Liver (tissue), 3 donors: ENCODE data around the gene TNS1.

ENCODE experiments used
- RAD21 ChIP-seq, 2 donors: IDR thresholded peaks; 2 replicates each; pipeline ENCODE4 v1.6.1; 2016; ENCODE audit warnings: antibody characterized with exemption in 2 of 2, mild to moderate bottlenecking in 2 of 2
- TAF1 ChIP-seq: conservative IDR thresholded peaks from 2 replicates; pipeline ENCODE4 v1.6.1; 2016; ENCODE audit warnings: antibody characterized with exemption, mild to moderate bottlenecking
- YY1 ChIP-seq: IDR thresholded peaks from 2 replicates; pipeline ENCODE4 v1.6.1; 2016; ENCODE audit warnings: antibody characterized with exemption, mild to moderate bottlenecking
- TF ChIP-seq, protein P1 (sequence below): IDR thresholded peaks from 2 replicates; pipeline ENCODE4 v1.6.1; 2016; ENCODE audit warnings: antibody characterized with exemption
- TF ChIP-seq, protein P2 (sequence below): fragments of 150-350 bp; IDR thresholded peaks from 2 replicates; pipeline ENCODE4 v1.5.1; 2017; ENCODE audit warnings: improper control_type of control experiment, low read depth, low read length; ENCODE audit not compliant: missing input control
- TF ChIP-seq, protein P3 (sequence below): IDR thresholded peaks from 2 replicates; pipeline ENCODE4 v1.6.1; 2016; ENCODE audit warnings: antibody characterized with exemption, mild to moderate bottlenecking
- TF ChIP-seq, protein P4 (sequence below): IDR thresholded peaks from 2 replicates; pipeline ENCODE4 v1.6.1; 2016; ENCODE audit warnings: antibody characterized with exemption
- donor health status: healthy.
- donor health status: healthy.

DNA sequence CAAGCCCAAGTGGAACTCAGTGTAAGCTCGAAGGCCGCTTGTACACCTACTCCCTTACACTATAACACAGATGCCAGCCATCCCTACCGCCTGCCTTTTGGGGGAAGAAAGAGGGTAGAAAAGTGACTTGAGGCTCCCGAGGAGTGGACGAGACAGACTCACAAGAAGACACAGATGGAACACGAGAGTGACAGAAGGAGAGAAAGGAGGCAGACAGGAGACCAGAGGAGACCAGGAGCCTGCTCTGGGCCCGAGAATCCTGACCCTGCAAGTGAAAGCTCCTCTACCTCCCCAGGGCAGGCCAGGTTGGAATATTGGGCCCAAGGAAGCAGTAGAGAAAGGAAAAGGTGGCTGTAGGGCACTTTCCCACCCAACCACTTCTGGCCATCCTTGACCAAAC, 23.4 kb upstream of the TNS1 start:
- TF ChIP-seq, protein P1, sequence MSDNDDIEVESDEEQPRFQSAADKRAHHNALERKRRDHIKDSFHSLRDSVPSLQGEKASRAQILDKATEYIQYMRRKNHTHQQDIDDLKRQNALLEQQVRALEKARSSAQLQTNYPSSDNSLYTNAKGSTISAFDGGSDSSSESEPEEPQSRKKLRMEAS = no peak
- TF ChIP-seq RAD21 (IDR thresholded peaks at IDR 0.05) (no peak), TAF1 (no peak), YY1 (no peak)
- TF ChIP-seq, protein P2, sequence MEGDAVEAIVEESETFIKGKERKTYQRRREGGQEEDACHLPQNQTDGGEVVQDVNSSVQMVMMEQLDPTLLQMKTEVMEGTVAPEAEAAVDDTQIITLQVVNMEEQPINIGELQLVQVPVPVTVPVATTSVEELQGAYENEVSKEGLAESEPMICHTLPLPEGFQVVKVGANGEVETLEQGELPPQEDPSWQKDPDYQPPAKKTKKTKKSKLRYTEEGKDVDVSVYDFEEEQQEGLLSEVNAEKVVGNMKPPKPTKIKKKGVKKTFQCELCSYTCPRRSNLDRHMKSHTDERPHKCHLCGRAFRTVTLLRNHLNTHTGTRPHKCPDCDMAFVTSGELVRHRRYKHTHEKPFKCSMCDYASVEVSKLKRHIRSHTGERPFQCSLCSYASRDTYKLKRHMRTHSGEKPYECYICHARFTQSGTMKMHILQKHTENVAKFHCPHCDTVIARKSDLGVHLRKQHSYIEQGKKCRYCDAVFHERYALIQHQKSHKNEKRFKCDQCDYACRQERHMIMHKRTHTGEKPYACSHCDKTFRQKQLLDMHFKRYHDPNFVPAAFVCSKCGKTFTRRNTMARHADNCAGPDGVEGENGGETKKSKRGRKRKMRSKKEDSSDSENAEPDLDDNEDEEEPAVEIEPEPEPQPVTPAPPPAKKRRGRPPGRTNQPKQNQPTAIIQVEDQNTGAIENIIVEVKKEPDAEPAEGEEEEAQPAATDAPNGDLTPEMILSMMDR = no peak
- TF ChIP-seq, protein P3, sequence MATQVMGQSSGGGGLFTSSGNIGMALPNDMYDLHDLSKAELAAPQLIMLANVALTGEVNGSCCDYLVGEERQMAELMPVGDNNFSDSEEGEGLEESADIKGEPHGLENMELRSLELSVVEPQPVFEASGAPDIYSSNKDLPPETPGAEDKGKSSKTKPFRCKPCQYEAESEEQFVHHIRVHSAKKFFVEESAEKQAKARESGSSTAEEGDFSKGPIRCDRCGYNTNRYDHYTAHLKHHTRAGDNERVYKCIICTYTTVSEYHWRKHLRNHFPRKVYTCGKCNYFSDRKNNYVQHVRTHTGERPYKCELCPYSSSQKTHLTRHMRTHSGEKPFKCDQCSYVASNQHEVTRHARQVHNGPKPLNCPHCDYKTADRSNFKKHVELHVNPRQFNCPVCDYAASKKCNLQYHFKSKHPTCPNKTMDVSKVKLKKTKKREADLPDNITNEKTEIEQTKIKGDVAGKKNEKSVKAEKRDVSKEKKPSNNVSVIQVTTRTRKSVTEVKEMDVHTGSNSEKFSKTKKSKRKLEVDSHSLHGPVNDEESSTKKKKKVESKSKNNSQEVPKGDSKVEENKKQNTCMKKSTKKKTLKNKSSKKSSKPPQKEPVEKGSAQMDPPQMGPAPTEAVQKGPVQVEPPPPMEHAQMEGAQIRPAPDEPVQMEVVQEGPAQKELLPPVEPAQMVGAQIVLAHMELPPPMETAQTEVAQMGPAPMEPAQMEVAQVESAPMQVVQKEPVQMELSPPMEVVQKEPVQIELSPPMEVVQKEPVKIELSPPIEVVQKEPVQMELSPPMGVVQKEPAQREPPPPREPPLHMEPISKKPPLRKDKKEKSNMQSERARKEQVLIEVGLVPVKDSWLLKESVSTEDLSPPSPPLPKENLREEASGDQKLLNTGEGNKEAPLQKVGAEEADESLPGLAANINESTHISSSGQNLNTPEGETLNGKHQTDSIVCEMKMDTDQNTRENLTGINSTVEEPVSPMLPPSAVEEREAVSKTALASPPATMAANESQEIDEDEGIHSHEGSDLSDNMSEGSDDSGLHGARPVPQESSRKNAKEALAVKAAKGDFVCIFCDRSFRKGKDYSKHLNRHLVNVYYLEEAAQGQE = no peak
- TF ChIP-seq, protein P4, sequence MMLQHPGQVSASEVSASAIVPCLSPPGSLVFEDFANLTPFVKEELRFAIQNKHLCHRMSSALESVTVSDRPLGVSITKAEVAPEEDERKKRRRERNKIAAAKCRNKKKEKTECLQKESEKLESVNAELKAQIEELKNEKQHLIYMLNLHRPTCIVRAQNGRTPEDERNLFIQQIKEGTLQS = no peak
